Colonic mucosa (tissue), 4 donors: Measurements from ENCODE around the gene MPV17L2. TPM values are rescaled to one million over a fixed set of nuclear protein-coding genes. Genes with fewer than 3 reads are reported as not detected.
A peak's percentile ranks its signal among the peaks of the same experiment; 100 is the strongest.

Experiments used
- DNase-seq: peaks from one replicate; pipeline ENCODE4 v3.0.0-alpha.2; 2020
- H3K27ac ChIP-seq: fragments of 200-600 bp; one replicate; pipeline ENCODE4 v1.8.0; 2021
- H3K27me3 ChIP-seq: fragments of 200-600 bp; one replicate; pipeline ENCODE4 v1.8.0; 2021
- H3K36me3 ChIP-seq: fragments of 200-600 bp; one replicate; pipeline ENCODE4 v1.8.0; 2021
- H3K4me1 ChIP-seq: fragments of 200-600 bp; one replicate; pipeline ENCODE4 v1.8.0; 2021; ENCODE audit warnings: mild to moderate bottlenecking
- H3K4me3 ChIP-seq: fragments of 200-600 bp; one replicate; pipeline ENCODE4 v1.8.0; 2021
- H3K9ac ChIP-seq, 2 donors: one replicate each; pipeline ENCODE4 v1.7.0; 2013; ENCODE audit warnings: control low read depth in 2 of 2, low read depth in 2 of 2, low read length in 2 of 2
- H3K9me3 ChIP-seq: fragments of 200-600 bp; one replicate; pipeline ENCODE4 v1.8.0; 2021
- CTCF ChIP-seq: fragments of 200-600 bp; IDR thresholded peaks from one replicate; pipeline ENCODE4 v1.8.0; 2022; ENCODE audit warnings: antibody characterized with exemption, mild to moderate bottlenecking
- intact Hi-C: fragments of 100-400 bp; cut with DNase I; formaldehyde crosslinking; loops from one replicate; pipeline ENCODE4 v1.14.1; 2022
- total RNA-seq, 2 donors: library from RNA; stranded (reverse); fragmentation: NEBNext Ultra II Directional in 1 of 2; extraction: Animal tissue kit (Norgen Biotek cat#: 25700) in 1 of 2; gene quantifications; one replicate each; pipeline ENCODE4 v1.2.1, GENCODE V29; 2021
- donor health status: healthy.
- donor health status: DM: no; HTN: no; CAD: no.
- donor health status: DM: no; HTN: no; CAD: no.

MPV17L2 gene
- total RNA-seq, 2 donors from 2014 or later: 8.9 to 21.7 TPM

- DNase-seq: no peak
- no peak overlapping the region for H3K27ac ChIP-seq
- H3K4me3 ChIP-seq: no peak overlapping the region
- H3K36me3 ChIP-seq: no peaks in the 10 kb centered on the region
- no peaks in the 10 kb centered on the region for H3K4me1 ChIP-seq
- intact Hi-C loops: loop anchor here (5.0 kb wide), 1 partner anchor 57 kb away; no protein-coding TSS in a partner anchor
- no peak overlapping the region for H3K9ac ChIP-seq
- no peaks in the 10 kb centered on the region for H3K27me3 ChIP-seq
- no peaks in the 10 kb centered on the region for H3K9me3 ChIP-seq
- TF ChIP-seq CTCF: no peak
Measured at GRCh38 chr19:18168673-18169381, 24.2 kb upstream of the MPV17L2 start.

- H3K9ac ChIP-seq: peak overlapping the region in 1 of 2 donors; percentile 32
- H3K4me1 ChIP-seq: peaks cover 8% of the 10 kb centered on the region
- H3K27me3 ChIP-seq: no peaks in the 10 kb centered on the region
- DNase-seq: no peak
- intact Hi-C loops: no loop called here
- no peaks in the 10 kb centered on the region for H3K9me3 ChIP-seq
- no peaks in the 10 kb centered on the region for H3K36me3 ChIP-seq
- TF ChIP-seq CTCF: no peak
- peak overlapping the region; percentile 36 for H3K27ac ChIP-seq
- no peak overlapping the region for H3K4me3 ChIP-seq
Measured at GRCh38 chr19:18170714-18171255, 22.2 kb upstream of the MPV17L2 start.

GRCh38 chr19:18171605-18172327, 21.3 kb upstream of the MPV17L2 start:
- no peak for DNase-seq
- Histone ChIP-seq H3K4me3 (no peak overlapping the region), H3K9me3 (no peaks in the 10 kb centered on the region), H3K36me3 (peaks cover under 1% of the 10 kb centered on the region), H3K9ac (peak overlapping the region in 1 of 2 donors; percentile 21), H3K27ac (no peak overlapping the region), H3K27me3 (no peaks in the 10 kb centered on the region), H3K4me1 (peaks cover 8% of the 10 kb centered on the region)
- TF ChIP-seq CTCF: no peak
- intact Hi-C loops: no loop called here

GRCh38 chr19:18172331-18173053, 20.5 kb upstream of the MPV17L2 start:
- H3K9ac ChIP-seq: peak overlapping the region in 1 of 2 donors; percentile 21
- intact Hi-C loops: no loop called here
- H3K9me3 ChIP-seq: no peaks in the 10 kb centered on the region
- no peaks in the 10 kb centered on the region for H3K27me3 ChIP-seq
- no peak overlapping the region for H3K4me3 ChIP-seq
- H3K4me1 ChIP-seq: peaks cover 8% of the 10 kb centered on the region
- DNase-seq: no peak
- no peak overlapping the region for H3K27ac ChIP-seq
- H3K36me3 ChIP-seq: peaks cover 6% of the 10 kb centered on the region
- no peak for TF ChIP-seq CTCF

- intact Hi-C loops: no loop called here
- H3K27me3 ChIP-seq: no peaks in the 10 kb centered on the region
- H3K36me3 ChIP-seq: peaks cover 11% of the 10 kb centered on the region
- no peak for TF ChIP-seq CTCF
- no peaks in the 10 kb centered on the region for H3K9me3 ChIP-seq
- peak overlapping the region; percentile 61 for H3K4me3 ChIP-seq
- peak overlapping the region; percentile 70 to 84 for H3K9ac ChIP-seq
- peaks cover 8% of the 10 kb centered on the region for H3K4me1 ChIP-seq
- H3K27ac ChIP-seq: peak overlapping the region; percentile 69
- DNase-seq: no peak
Measured at GRCh38 chr19:18173054-18173571, 19.9 kb upstream of the MPV17L2 start.
